Astrocyte (in vitro differentiated cells and primary cell): ENCODE results near the gene NUP210.

ENCODE experiments used
- CTCF ChIP-seq: IDR thresholded peaks from 2 replicates; pipeline ENCODE4 v1.5.1; 2011; ENCODE audit warnings: low read depth, mild to moderate bottlenecking, inconsistent platforms, low read length, moderate library complexity; ENCODE audit not compliant: insufficient read depth
- EZH2 ChIP-seq: IDR thresholded peaks from 2 replicates; pipeline ENCODE4 v1.6.1; 2012; ENCODE audit warnings: mild to moderate bottlenecking, low read length, inconsistent platforms; ENCODE audit not compliant: insufficient read depth

DNA sequence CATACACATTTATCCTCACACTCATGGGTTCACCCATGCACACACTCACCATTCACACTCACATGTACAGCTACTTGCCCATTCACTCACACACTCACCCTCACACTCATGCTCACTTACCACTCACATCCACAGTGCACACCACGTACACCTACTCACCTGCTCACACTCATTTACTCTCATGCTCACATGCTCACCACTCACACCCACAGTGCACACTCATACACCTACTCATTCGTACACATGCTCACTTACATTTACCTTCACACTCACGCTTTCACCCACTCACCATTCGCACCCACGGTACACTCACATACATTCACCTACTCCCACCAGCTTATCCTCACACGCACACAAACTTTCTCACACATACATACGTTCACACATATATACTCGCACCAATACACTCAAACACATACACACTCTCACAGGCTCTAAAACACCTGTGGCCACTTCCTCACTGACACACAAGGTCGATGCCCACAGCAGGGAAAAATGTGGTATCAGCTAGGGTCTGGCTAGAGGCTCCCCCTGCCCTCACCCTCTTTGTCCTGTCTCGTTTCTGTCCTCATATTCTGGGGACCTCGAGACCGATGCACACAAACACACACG, 46.0 kb downstream of the NUP210 start:
- no peak for TF ChIP-seq CTCF
- no peak for TF ChIP-seq EZH2
